ENCODE measurements around the gene NFIA.

DNA sequence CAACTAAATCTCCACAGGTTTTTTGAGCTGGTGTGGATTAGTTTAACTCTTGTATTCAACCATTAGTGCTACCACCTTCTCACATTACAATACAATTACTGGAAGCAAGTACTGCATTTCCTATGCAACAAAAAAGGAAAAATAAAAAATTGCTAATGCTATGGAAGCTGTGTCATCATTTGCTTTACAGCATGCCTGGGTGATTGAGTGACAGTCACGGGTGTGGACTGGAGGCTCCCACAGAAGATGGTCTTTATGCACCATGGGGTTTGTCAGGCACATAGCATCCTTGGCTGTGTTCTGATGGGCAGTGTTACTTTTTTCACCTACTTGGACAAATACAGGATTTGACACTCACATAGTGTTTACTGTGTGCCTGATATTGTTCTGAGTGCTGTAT lies 380.3 kb downstream of the NFIA start:
- TF ChIP-seq CTCF (IDR thresholded peaks at IDR 0.05), result no peak
- no peak for TF ChIP-seq POLR2A (IDR thresholded peaks at IDR 0.05)

Data from prostate gland (tissue), 2 donors.